ENCODE measurements around the gene SNRPA. TPM values are rescaled to one million over a fixed set of nuclear protein-coding genes. Genes with fewer than 3 reads are reported as not detected.

Gene SNRPA
- total and polyA plus RNA-seq, 4 donors: 44.5 to 77.4 (median 58.6) TPM

DNA sequence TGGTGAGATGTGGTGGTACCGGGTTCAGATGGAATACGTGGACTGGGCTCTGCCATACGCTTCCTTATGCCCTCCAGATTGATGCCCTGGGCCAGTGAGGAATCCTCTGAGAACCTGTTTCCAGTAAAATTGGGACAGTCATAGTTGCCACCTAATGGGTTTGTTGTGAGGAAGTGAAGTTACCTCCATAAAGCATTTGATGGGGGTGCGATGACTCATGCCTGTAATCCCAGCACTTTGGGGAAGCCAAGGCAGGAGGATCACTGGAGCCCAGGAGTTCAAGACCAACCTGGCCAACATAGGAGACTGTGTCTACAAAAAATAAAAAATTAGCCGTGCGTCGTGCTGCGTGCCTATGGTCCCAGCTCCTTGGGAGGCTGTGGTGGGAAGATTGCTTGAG is 4.8 kb downstream of the SNRPA start:
- H3K36me3 ChIP-seq (ENCODE audit: control insufficient read depth in 4 of 4, insufficient read depth in 4 of 4, low read length in 4 of 4): peaks cover 19 to 39% (median 23%) of the 10 kb centered on the region in 4 donors
- no peak overlapping the region for H3K4me3 ChIP-seq
- peaks cover 0 to 24% (median 6%) of the 10 kb centered on the region in 5 donors for H3K4me1 ChIP-seq (ENCODE audit: control insufficient read depth in 5 of 5, insufficient read depth in 5 of 5, low read length in 5 of 5)
- 97 to 98% methylated on average over 8 of the region's 8 CpGs for WGBS, 2 donors
- no peaks in the 10 kb centered on the region for H3K9me3 ChIP-seq (ENCODE audit: control insufficient read depth in 4 of 4, insufficient read depth in 3 of 4, low read length in 3 of 4)
- H3K9ac ChIP-seq (ENCODE audit: insufficient read depth in 1 of 2, low read length in 2 of 2): no peak overlapping the region
- no peak overlapping the region for H3K27ac ChIP-seq (ENCODE audit: low read depth in 1 of 2, low read length in 1 of 2)
- no peak for DNase-seq
- no peaks in the 10 kb centered on the region for H3K27me3 ChIP-seq (ENCODE audit: control insufficient read depth in 3 of 3, insufficient read depth in 3 of 3, low read length in 2 of 3)
- TF ChIP-seq, protein P1, sequence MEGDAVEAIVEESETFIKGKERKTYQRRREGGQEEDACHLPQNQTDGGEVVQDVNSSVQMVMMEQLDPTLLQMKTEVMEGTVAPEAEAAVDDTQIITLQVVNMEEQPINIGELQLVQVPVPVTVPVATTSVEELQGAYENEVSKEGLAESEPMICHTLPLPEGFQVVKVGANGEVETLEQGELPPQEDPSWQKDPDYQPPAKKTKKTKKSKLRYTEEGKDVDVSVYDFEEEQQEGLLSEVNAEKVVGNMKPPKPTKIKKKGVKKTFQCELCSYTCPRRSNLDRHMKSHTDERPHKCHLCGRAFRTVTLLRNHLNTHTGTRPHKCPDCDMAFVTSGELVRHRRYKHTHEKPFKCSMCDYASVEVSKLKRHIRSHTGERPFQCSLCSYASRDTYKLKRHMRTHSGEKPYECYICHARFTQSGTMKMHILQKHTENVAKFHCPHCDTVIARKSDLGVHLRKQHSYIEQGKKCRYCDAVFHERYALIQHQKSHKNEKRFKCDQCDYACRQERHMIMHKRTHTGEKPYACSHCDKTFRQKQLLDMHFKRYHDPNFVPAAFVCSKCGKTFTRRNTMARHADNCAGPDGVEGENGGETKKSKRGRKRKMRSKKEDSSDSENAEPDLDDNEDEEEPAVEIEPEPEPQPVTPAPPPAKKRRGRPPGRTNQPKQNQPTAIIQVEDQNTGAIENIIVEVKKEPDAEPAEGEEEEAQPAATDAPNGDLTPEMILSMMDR (IDR thresholded peaks at IDR 0.05; ENCODE audit: control extremely low read depth, extremely low read depth): no peak
- ATAC-seq (ENCODE audit: insufficient read depth, low FRiP score): no peak

DNA sequence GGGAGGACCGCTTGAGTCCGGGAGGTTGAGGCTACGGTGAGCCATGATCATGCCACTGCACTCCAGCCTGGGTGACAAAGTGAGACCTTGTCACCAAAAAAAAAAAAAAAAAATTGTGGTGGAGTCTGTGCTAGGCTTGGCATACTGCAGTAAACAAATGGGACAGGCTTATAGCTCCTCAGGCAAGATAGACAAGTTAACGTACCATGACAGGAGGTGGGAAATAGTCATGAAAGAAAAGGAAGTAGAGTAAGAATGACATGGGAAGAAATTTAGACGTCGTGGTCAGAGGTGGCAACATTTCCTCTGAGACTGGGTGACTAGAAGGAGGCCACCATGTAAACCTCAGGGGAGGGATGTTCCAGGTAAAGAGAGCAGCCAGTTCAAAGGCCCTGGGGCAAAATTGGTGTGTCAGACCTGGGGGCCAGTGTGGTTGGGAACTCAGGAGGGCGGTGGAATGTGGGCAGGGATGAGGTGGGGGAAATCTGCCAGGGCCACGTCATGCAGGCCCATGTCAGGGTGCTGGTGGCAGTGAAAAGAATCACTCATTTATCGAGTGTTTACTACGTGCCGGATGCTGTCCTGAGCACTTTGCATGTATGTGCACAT is 5.6 kb downstream of the SNRPA start:
- Histone ChIP-seq H3K36me3 (ENCODE audit: control insufficient read depth in 4 of 4, insufficient read depth in 4 of 4, low read length in 4 of 4) (peaks cover 22 to 42% (median 29%) of the 10 kb centered on the region in 4 donors), H3K4me3 (no peak overlapping the region), H3K9me3 (ENCODE audit: control insufficient read depth in 4 of 4, insufficient read depth in 3 of 4, low read length in 3 of 4) (no peaks in the 10 kb centered on the region), H3K27ac (ENCODE audit: low read depth in 1 of 2, low read length in 1 of 2) (peak overlapping the region in 1 of 2 donors; percentile 21), H3K9ac (ENCODE audit: insufficient read depth in 1 of 2, low read length in 2 of 2) (no peak overlapping the region), H3K4me1 (ENCODE audit: control insufficient read depth in 5 of 5, insufficient read depth in 5 of 5, low read length in 5 of 5) (peaks cover 0 to 24% (median 6%) of the 10 kb centered on the region in 5 donors), H3K27me3 (ENCODE audit: control insufficient read depth in 3 of 3, insufficient read depth in 3 of 3, low read length in 2 of 3) (no peaks in the 10 kb centered on the region)
- no peak for ATAC-seq (ENCODE audit: insufficient read depth, low FRiP score)
- DNase-seq: no peak
- WGBS, 2 donors: 62 to 69% methylated on average over 11 of the region's 11 CpGs
- TF ChIP-seq, protein P1 (IDR thresholded peaks at IDR 0.05; ENCODE audit: control extremely low read depth, extremely low read depth): no peak

DNA sequence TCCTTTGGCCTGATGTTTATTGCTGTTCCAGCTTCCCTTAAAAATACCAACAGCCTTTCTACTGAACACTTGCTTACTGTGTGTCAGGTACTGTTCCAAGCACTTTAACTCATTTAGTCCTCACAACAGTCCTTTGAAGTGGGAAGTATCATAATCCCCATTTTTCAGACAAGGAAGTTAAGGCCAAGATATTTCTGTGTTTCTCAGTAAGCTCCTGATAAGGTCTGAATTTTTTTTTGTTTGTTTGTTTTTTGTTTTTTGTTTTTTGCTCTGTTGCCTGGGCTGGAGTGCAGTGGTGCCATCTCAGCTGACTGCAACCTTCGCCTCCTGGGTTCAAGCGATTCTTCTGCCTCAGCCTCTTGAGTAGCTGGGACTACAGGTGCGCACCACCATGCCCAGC is 7.5 kb downstream of the SNRPA start:
- peaks cover 0 to 19% (median 6%) of the 10 kb centered on the region in 5 donors for H3K4me1 ChIP-seq (ENCODE audit: control insufficient read depth in 5 of 5, insufficient read depth in 5 of 5, low read length in 5 of 5)
- DNase-seq (no peak), ATAC-seq (ENCODE audit: insufficient read depth, low FRiP score) (no peak)
- H3K27ac ChIP-seq (ENCODE audit: low read depth in 1 of 2, low read length in 1 of 2): no peak overlapping the region
- TF ChIP-seq, protein P1 (IDR thresholded peaks at IDR 0.05; ENCODE audit: control extremely low read depth, extremely low read depth): no peak
- H3K36me3 ChIP-seq (ENCODE audit: control insufficient read depth in 4 of 4, insufficient read depth in 4 of 4, low read length in 4 of 4): peaks cover 38 to 60% (median 43%) of the 10 kb centered on the region in 4 donors
- H3K4me3 ChIP-seq: no peak overlapping the region
- H3K27me3 ChIP-seq (ENCODE audit: control insufficient read depth in 3 of 3, insufficient read depth in 3 of 3, low read length in 2 of 3): no peaks in the 10 kb centered on the region
- no peaks in the 10 kb centered on the region for H3K9me3 ChIP-seq (ENCODE audit: control insufficient read depth in 4 of 4, insufficient read depth in 3 of 4, low read length in 3 of 4)
- no peak overlapping the region for H3K9ac ChIP-seq (ENCODE audit: insufficient read depth in 1 of 2, low read length in 2 of 2)
- 98 to 100% methylated on average over 3 of the region's 3 CpGs for WGBS, 2 donors

DNA sequence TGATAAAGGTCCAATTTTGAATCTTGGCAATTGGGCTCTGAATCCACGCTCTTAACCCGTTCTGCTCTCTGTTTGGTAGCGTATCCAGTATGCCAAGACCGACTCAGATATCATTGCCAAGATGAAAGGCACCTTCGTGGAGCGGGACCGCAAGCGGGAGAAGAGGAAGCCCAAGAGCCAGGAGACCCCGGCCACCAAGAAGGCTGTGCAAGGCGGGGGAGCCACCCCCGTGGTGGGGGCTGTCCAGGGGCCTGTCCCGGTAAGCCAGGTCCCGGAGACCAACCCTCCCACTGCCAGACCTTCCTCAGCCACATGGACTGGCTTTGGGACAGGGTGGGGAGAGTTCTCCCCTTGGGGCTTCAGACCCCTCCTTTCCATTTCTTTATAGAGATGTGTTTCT is 8.3 kb downstream of the SNRPA start:
- TF ChIP-seq, protein P1 (IDR thresholded peaks at IDR 0.05; ENCODE audit: control extremely low read depth, extremely low read depth): no peak
- Histone ChIP-seq H3K27me3 (ENCODE audit: control insufficient read depth in 3 of 3, insufficient read depth in 3 of 3, low read length in 2 of 3) (no peaks in the 10 kb centered on the region), H3K36me3 (ENCODE audit: control insufficient read depth in 4 of 4, insufficient read depth in 4 of 4, low read length in 4 of 4) (peaks cover 46 to 69% (median 51%) of the 10 kb centered on the region in 4 donors), H3K4me1 (ENCODE audit: control insufficient read depth in 5 of 5, insufficient read depth in 5 of 5, low read length in 5 of 5) (peaks cover 0 to 16% (median 5%) of the 10 kb centered on the region in 5 donors), H3K9ac (ENCODE audit: insufficient read depth in 1 of 2, low read length in 2 of 2) (no peak overlapping the region), H3K9me3 (ENCODE audit: control insufficient read depth in 4 of 4, insufficient read depth in 3 of 4, low read length in 3 of 4) (no peaks in the 10 kb centered on the region), H3K27ac (ENCODE audit: low read depth in 1 of 2, low read length in 1 of 2) (no peak overlapping the region), H3K4me3 (no peak overlapping the region)
- no peak for ATAC-seq (ENCODE audit: insufficient read depth, low FRiP score)
- DNase-seq: no peak
- 94 to 98% methylated on average over 13 of the region's 13 CpGs for WGBS, 2 donors
